Measurements from ENCODE around the gene FAM184B. TPM values are rescaled to one million over a fixed set of nuclear protein-coding genes. Genes with fewer than 3 reads are reported as not detected.

FAM184B gene
- total and polyA plus RNA-seq, 2 experiments from 2014 or later: not detected

DNA sequence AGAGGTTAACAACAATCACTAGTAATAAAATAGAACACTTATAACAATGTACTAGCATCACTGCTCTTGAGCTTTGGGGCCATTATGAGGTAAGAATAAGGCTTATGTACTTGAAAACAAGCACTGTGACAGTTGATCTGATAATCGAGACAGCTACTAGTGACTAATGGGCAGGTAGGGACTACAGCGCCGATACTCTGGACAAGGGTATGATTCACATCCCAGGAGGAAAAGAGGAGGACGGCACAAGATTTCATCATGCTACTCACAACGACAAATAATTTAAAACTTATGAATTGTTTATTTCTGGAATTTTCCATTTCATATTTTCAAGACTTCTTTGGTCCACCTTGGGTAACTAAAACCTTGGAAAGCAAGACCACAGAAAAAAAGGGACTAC is 62.3 kb downstream of the FAM184B start:
- WGBS (ENCODE audit: low lambda C conversion rate, missing lambda C conversion rate): 91% methylated on average over 5 of the region's 5 CpGs
- H3K36me3 ChIP-seq (replicated peaks; ENCODE audit: insufficient read depth, low read depth): no peaks in the 10 kb centered on the region
- no peaks in the 10 kb centered on the region for H3K27me3 ChIP-seq
- H2AFZ ChIP-seq: no peak overlapping the region
- no peaks in the 10 kb centered on the region for H4K20me1 ChIP-seq (ENCODE audit: insufficient read depth, poor library complexity, severe bottlenecking)
- no peaks in the 10 kb centered on the region for H3K9me3 ChIP-seq (ENCODE audit: low read depth)
- TF ChIP-seq EZH2 (IDR thresholded peaks at IDR 0.05; ENCODE audit: borderline replicate concordance) (no peak), EZH2phosphoT487 (IDR thresholded peaks at IDR 0.05; ENCODE audit: low read depth, severe bottlenecking, unreplicated experiment) (no peak)
- TF ChIP-seq, protein P1, sequence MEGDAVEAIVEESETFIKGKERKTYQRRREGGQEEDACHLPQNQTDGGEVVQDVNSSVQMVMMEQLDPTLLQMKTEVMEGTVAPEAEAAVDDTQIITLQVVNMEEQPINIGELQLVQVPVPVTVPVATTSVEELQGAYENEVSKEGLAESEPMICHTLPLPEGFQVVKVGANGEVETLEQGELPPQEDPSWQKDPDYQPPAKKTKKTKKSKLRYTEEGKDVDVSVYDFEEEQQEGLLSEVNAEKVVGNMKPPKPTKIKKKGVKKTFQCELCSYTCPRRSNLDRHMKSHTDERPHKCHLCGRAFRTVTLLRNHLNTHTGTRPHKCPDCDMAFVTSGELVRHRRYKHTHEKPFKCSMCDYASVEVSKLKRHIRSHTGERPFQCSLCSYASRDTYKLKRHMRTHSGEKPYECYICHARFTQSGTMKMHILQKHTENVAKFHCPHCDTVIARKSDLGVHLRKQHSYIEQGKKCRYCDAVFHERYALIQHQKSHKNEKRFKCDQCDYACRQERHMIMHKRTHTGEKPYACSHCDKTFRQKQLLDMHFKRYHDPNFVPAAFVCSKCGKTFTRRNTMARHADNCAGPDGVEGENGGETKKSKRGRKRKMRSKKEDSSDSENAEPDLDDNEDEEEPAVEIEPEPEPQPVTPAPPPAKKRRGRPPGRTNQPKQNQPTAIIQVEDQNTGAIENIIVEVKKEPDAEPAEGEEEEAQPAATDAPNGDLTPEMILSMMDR (IDR thresholded peaks at IDR 0.05; ENCODE audit: poor library complexity): no peak
- H3K9me2 ChIP-seq (replicated peaks; ENCODE audit: insufficient read depth): no peaks in the 10 kb centered on the region
- H3K4me2 ChIP-seq: no peak overlapping the region
- no peaks in the 10 kb centered on the region for H3K79me2 ChIP-seq
- H3K27ac ChIP-seq: no peak overlapping the region
- DNase-seq (ENCODE audit: low spot score): no peak
- H3K4me3 ChIP-seq: no peak overlapping the region
- no peaks in the 10 kb centered on the region for H3K4me1 ChIP-seq (ENCODE audit: insufficient read depth)

DNA sequence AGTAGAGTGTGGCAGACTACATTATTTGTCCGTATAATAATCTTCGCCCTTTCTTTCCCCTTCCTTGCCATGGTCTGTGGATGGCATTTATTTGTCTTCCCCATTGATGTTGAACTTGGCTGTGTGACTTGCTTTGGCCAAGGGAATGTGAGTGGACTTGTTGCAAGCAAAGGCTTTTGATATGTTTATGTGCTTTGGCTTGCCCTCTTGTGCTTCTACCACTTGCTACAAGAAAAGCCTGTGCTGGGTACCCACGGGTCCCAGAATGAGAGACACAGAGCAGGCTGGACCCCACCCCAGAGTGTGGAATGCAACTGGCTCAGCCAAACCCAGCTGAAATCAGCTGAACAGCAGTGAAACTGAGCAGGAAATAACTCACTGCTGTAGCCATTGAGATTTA is 63.0 kb downstream of the FAM184B start:
- no peak overlapping the region for H2AFZ ChIP-seq
- no peaks in the 10 kb centered on the region for H3K36me3 ChIP-seq (replicated peaks; ENCODE audit: insufficient read depth, low read depth)
- no peaks in the 10 kb centered on the region for H4K20me1 ChIP-seq (ENCODE audit: insufficient read depth, poor library complexity, severe bottlenecking)
- no peak for TF ChIP-seq EZH2phosphoT487 (IDR thresholded peaks at IDR 0.05; ENCODE audit: low read depth, severe bottlenecking, unreplicated experiment)
- no peak for TF ChIP-seq EZH2 (IDR thresholded peaks at IDR 0.05; ENCODE audit: borderline replicate concordance)
- TF ChIP-seq, protein P1 (IDR thresholded peaks at IDR 0.05; ENCODE audit: poor library complexity): no peak
- H3K27ac ChIP-seq: no peak overlapping the region
- no peak overlapping the region for H3K4me3 ChIP-seq
- no peak for DNase-seq (ENCODE audit: low spot score)
- WGBS (ENCODE audit: low lambda C conversion rate, missing lambda C conversion rate): 85% methylated on average over 3 of the region's 3 CpGs
- H3K9me3 ChIP-seq (ENCODE audit: low read depth): no peaks in the 10 kb centered on the region
- no peaks in the 10 kb centered on the region for H3K9me2 ChIP-seq (replicated peaks; ENCODE audit: insufficient read depth)
- H3K79me2 ChIP-seq: no peaks in the 10 kb centered on the region
- H3K4me2 ChIP-seq: no peak overlapping the region
- no peaks in the 10 kb centered on the region for H3K4me1 ChIP-seq (ENCODE audit: insufficient read depth)
- no peaks in the 10 kb centered on the region for H3K27me3 ChIP-seq

DNA sequence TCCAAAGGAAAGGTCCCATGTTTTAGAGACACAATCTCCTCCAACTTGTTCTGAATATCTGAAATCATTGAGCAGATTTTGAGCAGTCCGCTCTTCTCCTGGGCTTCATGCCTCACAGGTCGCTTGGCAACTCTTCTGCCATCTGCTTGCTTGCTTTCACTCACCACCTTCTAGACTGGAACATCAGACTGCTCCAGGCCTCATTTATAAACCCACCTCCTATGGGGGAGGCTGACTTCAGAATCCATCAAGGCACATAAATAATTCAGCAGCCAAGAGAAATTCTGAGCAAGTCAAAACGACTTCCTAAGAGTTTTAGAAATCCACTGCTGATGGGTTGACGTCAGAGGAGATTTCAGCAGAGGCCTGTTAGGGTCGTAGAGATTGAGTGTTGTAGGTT is 64.1 kb downstream of the FAM184B start:
- Histone ChIP-seq H3K79me2 (no peaks in the 10 kb centered on the region), H3K9me2 (replicated peaks; ENCODE audit: insufficient read depth) (no peaks in the 10 kb centered on the region), H3K27ac (no peak overlapping the region), H3K4me1 (ENCODE audit: insufficient read depth) (no peaks in the 10 kb centered on the region), H3K36me3 (replicated peaks; ENCODE audit: insufficient read depth, low read depth) (no peaks in the 10 kb centered on the region), H2AFZ (no peak overlapping the region), H4K20me1 (ENCODE audit: insufficient read depth, poor library complexity, severe bottlenecking) (no peaks in the 10 kb centered on the region), H3K4me2 (no peak overlapping the region), H3K9me3 (ENCODE audit: low read depth) (no peaks in the 10 kb centered on the region), H3K27me3 (no peaks in the 10 kb centered on the region), H3K4me3 (no peak overlapping the region)
- TF ChIP-seq EZH2phosphoT487 (IDR thresholded peaks at IDR 0.05; ENCODE audit: low read depth, severe bottlenecking, unreplicated experiment) (no peak), EZH2 (IDR thresholded peaks at IDR 0.05; ENCODE audit: borderline replicate concordance) (no peak)
- TF ChIP-seq, protein P1 (IDR thresholded peaks at IDR 0.05; ENCODE audit: poor library complexity): no peak
- WGBS (ENCODE audit: low lambda C conversion rate, missing lambda C conversion rate): 70% methylated on average over 5 of the region's 5 CpGs
- no peak for DNase-seq (ENCODE audit: low spot score)

DNA sequence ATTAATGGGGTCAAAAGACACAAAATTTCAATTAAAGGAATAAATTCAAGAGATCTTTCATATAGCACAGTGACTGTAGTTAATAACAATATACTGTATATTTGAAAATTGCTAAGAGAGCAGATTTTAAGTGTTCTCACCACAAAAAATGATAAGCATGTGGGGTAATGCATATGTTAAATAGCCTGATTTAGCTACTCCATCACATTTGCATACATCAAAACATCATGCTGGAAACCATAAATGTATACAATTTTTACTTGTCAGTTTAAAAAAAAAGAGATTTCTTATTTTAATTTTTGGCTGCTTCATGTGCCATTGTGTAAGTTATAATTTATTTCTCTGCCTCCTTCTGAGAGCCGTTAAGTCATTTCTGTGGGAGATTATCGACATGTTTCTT is 65.9 kb downstream of the FAM184B start:
- Histone ChIP-seq H3K79me2 (no peaks in the 10 kb centered on the region), H4K20me1 (ENCODE audit: insufficient read depth, poor library complexity, severe bottlenecking) (no peaks in the 10 kb centered on the region), H3K4me3 (no peak overlapping the region), H3K36me3 (replicated peaks; ENCODE audit: insufficient read depth, low read depth) (no peaks in the 10 kb centered on the region), H3K27ac (no peak overlapping the region), H3K4me1 (ENCODE audit: insufficient read depth) (no peaks in the 10 kb centered on the region), H2AFZ (no peak overlapping the region), H3K9me2 (replicated peaks; ENCODE audit: insufficient read depth) (no peaks in the 10 kb centered on the region), H3K4me2 (no peak overlapping the region), H3K27me3 (no peaks in the 10 kb centered on the region), H3K9me3 (ENCODE audit: low read depth) (no peaks in the 10 kb centered on the region)
- 97% methylated on average over 2 of the region's 2 CpGs for WGBS (ENCODE audit: low lambda C conversion rate, missing lambda C conversion rate)
- no peak for TF ChIP-seq EZH2phosphoT487 (IDR thresholded peaks at IDR 0.05; ENCODE audit: low read depth, severe bottlenecking, unreplicated experiment)
- no peak for TF ChIP-seq EZH2 (IDR thresholded peaks at IDR 0.05; ENCODE audit: borderline replicate concordance)
- TF ChIP-seq, protein P1 (IDR thresholded peaks at IDR 0.05; ENCODE audit: poor library complexity): no peak
- no peak for DNase-seq (ENCODE audit: low spot score)
